Left ventricle myocardium superior (tissue), 1 donor: ENCODE results near the gene PERM1. TPM values are rescaled to one million over a fixed set of nuclear protein-coding genes. Genes with fewer than 3 reads are reported as not detected.

Experiments used
- ATAC-seq: fragments of 200-7000 bp; cut with Tn5 transposase; one replicate; pipeline ENCODE4 v1.9.1; 2020; ENCODE audit warnings: mild to moderate bottlenecking, moderate library complexity
- DNase-seq: peaks from one replicate; pipeline ENCODE4 v3.0.0-alpha.2; 2020
- intact Hi-C: fragments of 100-400 bp; cut with micrococcal nuclease; formaldehyde crosslinking; loops from one replicate; pipeline ENCODE4 v1.11.0; 2022
- total RNA-seq: library from RNA; stranded (reverse); fragmentation: NEBNext Ultra II Directional; extraction: Animal tissue kit (Norgen Biotek cat#: 25700); gene quantifications from one replicate; pipeline ENCODE4 v1.2.1, GENCODE V29; 2021
- donor health status: DM: no; HTN: yes; CAD: no; lungs with severe emphysema.

Gene PERM1
- total RNA-seq, 1 donor from 2014 or later = 187 TPM

DNA sequence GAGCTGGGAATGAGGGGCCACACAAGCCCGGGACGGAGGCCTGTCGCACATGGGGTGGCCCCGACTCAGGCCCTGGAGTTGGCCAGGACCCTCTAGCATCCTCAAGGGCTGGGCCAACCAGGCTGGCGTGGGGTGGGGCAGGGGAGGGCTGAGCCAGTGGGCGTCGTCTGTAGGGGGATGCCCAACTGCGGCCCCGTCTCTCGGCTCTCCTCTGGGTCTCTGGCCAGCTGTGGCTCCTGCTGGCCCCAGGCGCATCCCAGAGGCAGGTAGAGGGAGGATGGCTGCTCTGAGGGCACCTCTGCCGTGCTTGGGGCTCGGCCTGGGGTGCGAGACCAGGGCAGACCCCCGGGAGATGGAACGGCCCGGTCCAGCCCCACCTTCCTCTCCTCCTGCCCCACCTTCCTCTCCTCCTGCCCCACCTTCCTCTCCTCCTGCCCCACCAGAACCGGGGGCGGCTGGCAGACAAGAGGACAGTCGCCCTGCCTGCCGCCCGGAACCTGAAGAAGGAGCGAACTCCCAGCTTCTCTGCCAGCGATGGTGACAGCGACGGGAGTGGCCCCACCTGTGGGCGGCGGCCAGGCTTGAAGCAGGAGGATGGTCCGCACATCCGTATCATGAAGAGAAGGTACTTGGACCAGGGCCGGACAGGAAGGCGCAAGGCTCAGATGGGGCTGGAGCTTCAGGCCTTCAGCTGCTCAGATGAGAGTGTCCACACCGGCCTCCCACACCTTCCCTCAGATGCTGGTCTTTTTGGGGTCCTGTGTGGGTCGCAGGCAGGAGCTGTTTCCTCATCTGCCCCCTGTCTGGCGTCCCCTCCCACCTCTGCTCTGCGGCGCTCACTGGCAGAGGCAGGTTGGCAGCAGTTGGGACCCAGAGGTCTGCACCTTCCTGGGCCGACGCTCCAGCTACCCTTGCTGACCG lies 51.9 kb downstream of the PERM1 start:
- no peak for ATAC-seq
- no peak for DNase-seq
- intact Hi-C loops = no loop called here

DNA sequence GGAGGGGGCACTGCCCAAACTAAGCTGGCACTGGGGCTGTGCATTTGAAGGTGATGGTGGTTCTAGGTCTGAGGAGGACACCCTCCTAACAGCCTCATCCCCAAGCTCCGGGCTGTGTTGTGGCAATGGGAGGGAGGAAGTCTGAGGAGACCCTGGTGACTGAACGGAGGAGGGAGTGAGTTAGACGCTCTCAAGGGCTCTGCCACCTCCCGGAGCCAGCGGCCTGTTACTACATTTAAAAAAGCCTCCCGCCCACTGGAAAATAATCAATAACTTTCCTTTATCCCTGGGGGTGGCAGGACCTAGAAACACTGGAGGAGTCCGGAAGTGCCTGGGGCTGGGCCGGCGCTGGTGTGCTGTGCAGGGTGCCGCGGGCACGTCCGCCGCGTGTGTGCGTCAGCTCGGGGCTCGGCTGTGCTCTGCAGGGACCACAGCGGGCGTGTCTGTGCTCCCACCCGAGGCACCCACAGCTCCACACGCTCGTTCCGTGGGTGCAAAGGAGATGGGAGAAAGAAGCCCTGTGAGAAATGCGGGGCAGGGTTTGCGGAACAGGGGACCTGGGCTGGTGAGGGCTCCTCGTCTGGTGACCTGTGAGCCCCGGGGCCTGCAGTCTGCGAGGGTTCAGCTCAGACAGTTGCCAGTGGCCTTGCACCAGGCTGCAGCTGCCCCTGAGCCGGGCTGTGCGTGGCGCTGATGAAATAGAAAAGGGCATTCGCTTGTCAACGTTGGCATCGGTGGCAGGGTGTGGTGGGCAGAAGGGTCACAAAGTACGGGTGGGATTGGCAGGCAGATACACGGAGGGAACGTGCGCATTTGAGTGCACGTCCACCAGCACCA lies 52.9 kb downstream of the PERM1 start:
- ATAC-seq (no peak), DNase-seq (no peak)
- intact Hi-C loops = no loop called here

DNA sequence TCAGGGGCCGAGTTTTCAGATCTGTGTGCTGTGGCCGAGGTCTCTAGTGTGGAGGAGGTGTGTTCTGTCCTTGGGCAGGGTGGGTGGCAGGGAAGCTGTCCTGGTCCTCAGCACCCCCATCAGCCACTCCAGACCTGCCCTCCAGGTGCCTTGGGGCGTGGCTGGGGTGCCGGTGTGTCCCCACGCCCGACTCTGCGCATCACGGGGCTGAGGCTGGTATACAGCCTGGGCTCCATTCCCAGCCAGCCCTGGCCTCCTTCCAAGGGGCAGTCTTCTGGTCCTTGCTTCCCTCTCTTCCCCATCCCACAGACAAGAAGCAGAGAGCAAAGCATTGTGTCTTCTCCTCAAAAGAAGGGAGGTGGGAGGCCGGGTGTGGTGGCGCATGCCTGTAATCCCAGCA lies 54.1 kb downstream of the PERM1 start:
- no peak for DNase-seq
- intact Hi-C loops = no loop called here
- no peak for ATAC-seq

DNA sequence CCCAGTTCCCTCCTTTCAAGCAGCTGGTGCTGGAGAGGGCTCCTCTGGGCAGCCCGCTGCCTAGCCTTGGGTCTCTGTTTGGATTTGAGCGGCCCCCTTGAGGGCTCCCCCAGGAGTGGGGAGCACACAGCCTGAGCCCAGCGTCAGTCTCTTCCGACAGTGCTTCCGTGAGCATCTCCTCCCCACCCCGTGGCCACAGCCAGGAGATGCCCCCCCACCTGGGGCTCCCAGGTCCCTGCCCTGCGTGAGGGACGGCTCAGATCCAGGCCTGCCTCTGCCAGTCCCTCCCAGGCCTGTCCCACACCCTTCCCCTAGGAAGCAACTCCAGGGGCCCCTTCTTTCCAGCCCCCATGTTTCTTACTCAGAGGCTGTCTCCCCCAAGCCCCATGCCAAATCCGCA lies 54.7 kb downstream of the PERM1 start:
- ATAC-seq = no peak
- DNase-seq = no peak
- intact Hi-C loops = no loop called here

DNA sequence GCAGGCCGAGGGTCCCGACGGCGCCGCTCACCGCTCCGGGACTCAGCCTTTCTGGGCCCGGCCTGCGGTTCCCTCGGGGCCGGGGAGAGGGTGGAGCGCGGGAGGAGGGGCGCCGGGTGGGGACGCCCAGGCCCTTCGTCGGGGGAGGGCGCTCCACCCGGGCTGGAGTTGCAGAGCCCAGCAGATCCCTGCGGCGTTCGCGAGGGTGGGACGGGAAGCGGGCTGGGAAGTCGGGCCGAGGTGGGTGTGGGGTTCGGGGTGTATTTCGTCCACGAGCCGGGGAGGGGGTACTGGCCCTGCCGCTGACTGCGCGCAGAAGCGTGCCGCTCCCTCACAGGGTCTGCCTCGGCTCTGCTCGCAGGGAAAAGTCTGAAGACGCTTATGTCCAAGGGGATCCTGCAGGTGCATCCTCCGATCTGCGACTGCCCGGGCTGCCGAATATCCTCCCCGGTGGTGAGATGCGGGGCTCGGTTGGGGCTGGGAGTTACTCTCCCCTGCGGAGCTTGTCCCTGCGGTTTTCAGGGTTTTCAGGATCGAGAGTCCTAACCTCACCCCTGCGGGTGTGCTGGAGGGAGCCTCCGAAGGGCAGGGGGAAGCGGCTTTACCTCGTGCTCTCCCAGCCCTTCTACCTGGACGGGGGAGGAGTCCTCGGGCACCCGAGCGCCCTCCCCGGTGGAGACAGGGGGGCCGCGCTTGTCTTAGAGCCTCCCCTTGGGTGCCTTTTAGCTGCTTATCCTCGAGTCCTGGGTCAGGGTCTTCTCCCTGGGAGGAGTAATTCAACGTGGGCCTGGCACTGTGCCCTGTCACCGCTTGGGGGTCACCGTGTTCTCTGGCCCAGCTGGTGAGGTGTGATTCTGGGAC lies 56.1 kb downstream of the PERM1 start:
- peak; percentile 46 for ATAC-seq
- peak; percentile 71 for DNase-seq
- intact Hi-C loops = no loop called here

Other genes with a start within 250 kb of the PERM1 start
- gene SAMD11, start 58.2 kb downstream of the PERM1 start, total RNA-seq = 2.1 TPM
- 46.8 TPM for gene NOC2L, start 22.8 kb downstream of the PERM1 start, total RNA-seq
- gene KLHL17, start 21.5 kb downstream of the PERM1 start, total RNA-seq = 6.6 TPM
- not detected for gene PLEKHN1, start 15.6 kb downstream of the PERM1 start, total RNA-seq
- gene HES4, start 18.0 kb upstream of the PERM1 start, total RNA-seq = 39.4 TPM
- gene ISG15, start 31.4 kb upstream of the PERM1 start, total RNA-seq = 16.4 TPM
- 18.5 TPM for gene AGRN, start 38.0 kb upstream of the PERM1 start, total RNA-seq
- gene RNF223, start 92.2 kb upstream of the PERM1 start, total RNA-seq = not detected
- 4.0 TPM for gene C1orf159, start 134.0 kb upstream of the PERM1 start, total RNA-seq
- not detected for gene TTLL10, start 191.8 kb upstream of the PERM1 start, total RNA-seq
- 0.32 TPM for gene TNFRSF18, start 224.5 kb upstream of the PERM1 start, total RNA-seq
- gene TNFRSF4, start 232.1 kb upstream of the PERM1 start, total RNA-seq = 2.3 TPM
- 117 TPM for gene SDF4, start 249.9 kb upstream of the PERM1 start, total RNA-seq